GM18517 (cell line): ENCODE measurements around the gene VASH1.

Experiments used
- ATAC-seq: cut with Tn5 transposase; IDR thresholded peaks from one replicate; pipeline ENCODE4 v1.9.1; 2021; ENCODE audit warnings: mild to moderate bottlenecking, moderate library complexity; ENCODE audit not compliant: unreplicated experiment

Gene VASH1

GRCh38 chr14:76827696-76828296, 66.5 kb downstream of the VASH1 start:
- ATAC-seq: no peak

DNA sequence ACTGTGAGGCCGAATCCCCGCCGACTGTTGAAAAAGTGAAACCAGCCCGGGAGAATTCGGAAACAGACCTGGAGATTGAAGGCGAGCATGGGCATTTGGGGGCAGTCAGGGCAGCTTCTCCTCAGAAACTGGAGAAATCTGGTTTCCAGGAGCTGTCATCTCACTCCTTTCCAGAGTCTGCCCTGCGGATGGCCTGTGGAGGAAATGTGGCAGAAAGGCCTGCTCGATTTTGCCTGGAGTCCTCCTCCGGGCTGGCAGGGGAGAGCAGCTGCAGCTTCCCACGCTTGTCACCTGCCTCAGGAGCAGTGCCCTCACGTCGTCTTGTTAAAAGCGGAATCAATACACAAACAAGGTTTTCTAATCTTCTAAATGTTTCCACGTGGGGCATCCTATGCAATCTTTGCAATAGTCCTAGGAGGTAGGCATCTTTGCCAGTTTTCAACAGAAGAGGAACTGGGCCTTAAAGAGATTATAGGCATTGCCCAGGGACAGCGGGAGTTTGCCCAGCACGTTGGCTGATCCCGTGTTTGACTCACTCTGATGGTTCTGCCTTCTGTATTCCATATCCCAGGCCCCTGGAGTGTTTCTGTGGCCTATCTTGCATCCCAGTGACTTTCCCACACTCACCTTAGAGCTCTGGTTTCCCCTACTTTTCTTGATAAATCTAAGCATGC, 67.2 kb downstream of the VASH1 start:
- ATAC-seq: no peak

GRCh38 chr14:76829013-76829365, 67.7 kb downstream of the VASH1 start:
- ATAC-seq: no peak

GRCh38 chr14:76829650-76830421, 68.6 kb downstream of the VASH1 start:
- no peak for ATAC-seq

DNA sequence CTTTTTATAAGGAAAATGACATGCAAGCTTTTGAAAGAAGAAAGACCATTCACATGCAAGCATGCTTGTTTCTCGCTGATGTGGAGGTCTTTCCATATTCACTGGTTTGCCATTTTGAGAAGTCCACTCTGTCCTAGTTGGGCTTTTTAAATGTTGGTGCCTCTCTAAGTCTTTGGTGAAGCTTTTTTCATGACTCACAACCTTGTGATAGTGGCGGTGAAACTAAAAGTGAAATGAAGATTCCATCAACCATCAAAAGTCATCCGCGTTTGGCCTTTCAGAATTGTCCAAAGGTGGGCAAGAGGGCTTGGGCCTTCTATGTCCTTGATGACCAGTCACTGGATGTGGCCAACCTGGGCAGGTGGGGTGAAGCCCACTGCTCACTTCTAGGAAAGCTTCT, 69.3 kb downstream of the VASH1 start:
- ATAC-seq: no peak

DNA sequence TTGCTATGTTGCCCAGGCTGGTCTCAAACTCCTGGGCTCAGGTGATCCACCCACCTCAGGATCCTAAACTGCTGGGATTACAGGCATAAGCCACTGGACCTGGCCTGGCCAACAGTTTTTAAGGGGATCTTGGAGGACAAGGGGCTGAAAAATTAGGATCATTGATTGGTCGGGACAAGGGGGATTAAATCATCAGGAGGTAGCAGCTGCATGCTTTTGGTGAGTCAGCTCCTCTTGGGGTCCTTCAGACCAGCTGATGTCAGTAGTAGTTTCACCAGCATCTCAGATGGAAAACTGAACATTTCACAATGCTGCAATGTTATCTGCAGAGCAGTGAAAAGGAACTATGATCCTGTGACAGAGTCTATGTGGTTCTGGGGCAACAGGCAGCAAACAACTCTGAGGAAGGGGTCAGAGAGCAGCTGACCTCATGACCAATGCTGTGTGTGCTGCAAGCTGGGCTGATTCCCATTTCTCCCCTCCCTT, 71.3 kb downstream of the VASH1 start:
- ATAC-seq: no peak
